GM12891 (cell line): Measurements from ENCODE around the gene GRAMD2A.

Experiments used
- DNase-seq: peaks from one replicate; pipeline ENCODE4 v3.0.0; 2011; ENCODE audit warnings: low spot score; ENCODE audit not compliant: insufficient read length
- FAIRE-seq: peaks from 2 replicates; lab custom pipeline; 2011; peaks lifted over from hg19 to GRCh38; lab: Jason Lieb, UNC
- PAX5 ChIP-seq: IDR thresholded peaks from 2 replicates; pipeline ENCODE4 v1.6.1; 2011; ENCODE audit warnings: low read length, moderate library complexity, mild to moderate bottlenecking; ENCODE audit not compliant: insufficient read depth, severe bottlenecking
- POLR2A ChIP-seq: IDR thresholded peaks from 2 replicates; pipeline ENCODE4 v1.6.1; 2011; ENCODE audit warnings: low read depth, low read length, control low read depth
- POLR2AphosphoS5 ChIP-seq: IDR thresholded peaks from 2 replicates; pipeline ENCODE4 v1.6.1; 2011; ENCODE audit warnings: low read depth, low read length, control low read depth
- POU2F2 ChIP-seq: IDR thresholded peaks from 2 replicates; pipeline ENCODE4 v1.6.1; 2011; ENCODE audit warnings: low read depth, mild to moderate bottlenecking, control low read depth, low read length, moderate library complexity
- SPI1 ChIP-seq: IDR thresholded peaks from 2 replicates; pipeline ENCODE4 v1.6.1; 2011; ENCODE audit warnings: low read depth, low read length, control low read depth
- TAF1 ChIP-seq: IDR thresholded peaks from 2 replicates; pipeline ENCODE4 v1.6.1; 2011; ENCODE audit warnings: low read depth, low read length, control low read depth

Gene GRAMD2A

DNA sequence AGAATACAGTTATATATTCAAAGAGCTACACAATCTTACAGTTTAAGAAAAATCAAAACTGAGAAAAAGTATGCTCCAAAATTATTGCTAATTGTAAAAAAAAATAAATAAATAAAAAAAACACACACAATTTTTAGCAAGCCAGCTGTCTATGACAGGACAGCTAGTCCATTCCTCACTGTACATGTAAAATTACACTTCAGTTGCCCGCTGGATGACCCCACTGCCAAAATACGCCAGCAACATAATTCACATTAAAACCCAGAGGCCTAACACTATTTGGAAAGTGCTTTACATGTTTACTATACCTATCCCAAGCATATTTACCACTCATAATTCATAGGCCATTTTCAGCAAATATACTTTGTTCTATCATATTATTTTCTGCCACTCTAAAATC lies 85.5 kb downstream of the GRAMD2A start:
- no peak for FAIRE-seq
- TF ChIP-seq TAF1 = no peak
- TF ChIP-seq PAX5 = no peak
- TF ChIP-seq SPI1 = no peak
- TF ChIP-seq POLR2AphosphoS5 = no peak
- no peak for TF ChIP-seq POLR2A
- no peak for TF ChIP-seq POU2F2
- DNase-seq = no peak

DNA sequence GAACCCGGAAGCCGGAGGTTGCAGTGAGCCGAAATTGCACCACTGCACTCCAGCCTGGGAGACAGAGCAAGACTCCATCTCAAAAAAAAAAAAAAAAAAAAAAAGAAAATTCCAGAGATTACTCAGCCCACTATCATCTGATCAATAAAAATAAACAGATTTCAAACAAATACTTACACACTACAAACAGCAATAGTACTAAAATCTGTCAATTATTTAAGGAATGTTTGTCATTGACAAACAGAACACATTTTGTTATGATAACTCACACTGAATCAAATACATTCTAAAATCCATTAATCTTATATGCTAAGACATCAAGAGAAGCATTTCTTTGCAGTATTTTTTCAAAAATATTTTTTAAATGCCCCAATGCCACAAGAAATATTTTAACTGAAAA lies 87.2 kb downstream of the GRAMD2A start:
- no peak for FAIRE-seq
- DNase-seq = no peak
- TF ChIP-seq SPI1 = no peak
- TF ChIP-seq TAF1 = no peak
- no peak for TF ChIP-seq POLR2AphosphoS5
